ENCODE results near the gene KDM2A.

DNA sequence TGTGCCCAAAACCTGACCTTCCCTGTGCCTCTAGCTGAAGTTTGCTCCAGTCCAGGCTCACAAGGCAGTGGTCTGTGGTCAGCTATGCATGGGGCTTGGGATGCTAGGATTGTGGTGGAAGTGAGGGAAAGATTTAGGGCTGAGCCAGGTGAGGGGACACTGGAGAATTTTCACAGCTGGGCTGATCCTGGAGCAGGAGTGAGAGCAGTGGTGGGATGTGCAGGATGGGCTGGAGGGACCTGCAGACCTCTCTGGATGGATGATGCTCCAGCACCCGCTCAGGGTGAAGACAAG is 23.9 kb upstream of the KDM2A start:
- TF ChIP-seq POLR2A (IDR thresholded peaks at IDR 0.05; ENCODE audit: low read depth, low read length): no peak
- TF ChIP-seq TAF1 (IDR thresholded peaks at IDR 0.05; ENCODE audit: borderline replicate concordance, low read depth, low read length): no peak
- no peak for TF ChIP-seq POLR2AphosphoS5 (IDR thresholded peaks at IDR 0.05; ENCODE audit: low read depth, low read length)
